GM19239 (cell line): Measurements from ENCODE around the gene PPP2R2D.
"Not testable (repeated sequence)": the region's sequence is repeated elsewhere in the genome, so short reads cannot be mapped to it uniquely, and the experiment has no call there.

Experiments used
- DNase-seq: peaks from one replicate; pipeline ENCODE4 v3.0.0; 2011; ENCODE audit warnings: low spot score; ENCODE audit not compliant: insufficient read length
- FAIRE-seq: peaks from 2 replicates; lab custom pipeline; 2011; peaks lifted over from hg19 to GRCh38; lab: Jason Lieb, UNC

Gene PPP2R2D

DNA sequence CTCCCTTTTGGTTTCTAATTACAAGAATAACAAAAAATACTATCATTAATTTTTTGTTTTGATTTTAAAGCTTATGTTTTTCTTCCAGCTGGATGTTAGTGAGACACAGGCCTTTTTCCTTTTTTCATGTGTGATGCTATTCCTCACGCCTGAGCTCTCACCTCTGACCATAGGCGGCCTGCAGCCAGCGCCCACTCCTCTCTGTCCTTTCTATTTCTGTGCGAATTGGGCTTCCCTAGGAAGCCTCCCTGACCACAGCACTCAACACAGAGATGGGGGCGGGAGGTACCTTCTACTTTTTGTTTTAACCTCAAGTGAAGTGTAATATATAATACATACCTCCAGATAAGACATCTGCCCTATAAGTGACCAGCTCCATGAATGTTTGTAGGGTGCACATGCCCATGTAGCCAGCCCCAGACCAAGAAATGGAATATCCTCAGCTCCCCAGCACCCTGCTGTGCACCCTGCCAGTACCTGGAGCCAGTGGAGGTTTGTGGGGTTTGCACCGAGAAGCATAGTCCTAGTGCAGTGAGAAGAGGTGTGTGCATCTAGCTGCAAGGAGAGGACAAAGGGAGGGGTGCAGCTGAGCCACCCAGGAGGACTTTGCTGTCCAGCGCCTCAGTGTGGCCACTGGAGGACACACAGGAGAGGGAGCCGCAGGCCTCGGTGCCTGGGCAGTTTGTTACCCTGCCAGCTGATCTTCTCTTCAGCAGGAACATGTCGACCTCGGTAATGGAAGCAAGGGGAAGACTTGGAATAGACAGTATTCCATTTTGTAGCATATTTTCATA lies 42.4 kb downstream of the PPP2R2D start:
- DNase-seq, result no peak
- no peak for FAIRE-seq

DNA sequence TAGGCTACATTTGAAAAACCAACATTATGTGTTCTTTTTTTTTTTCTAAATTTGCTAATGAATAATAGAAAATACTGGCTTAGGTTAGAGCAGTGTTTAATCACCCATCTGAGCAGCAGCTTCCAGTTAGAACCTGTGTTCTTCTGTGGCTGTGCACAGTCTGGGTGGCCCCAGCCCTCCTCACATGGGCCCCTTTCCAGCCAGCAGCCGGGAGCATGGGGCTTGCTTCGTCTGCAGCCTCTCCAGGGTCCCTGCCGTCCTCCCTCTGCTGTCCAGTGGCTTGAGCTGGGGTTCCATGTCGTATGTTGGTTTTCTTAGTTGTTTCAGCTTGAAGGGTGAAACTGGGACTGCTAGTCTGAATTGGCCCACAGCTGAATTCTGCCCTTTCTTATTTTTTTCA lies 43.6 kb downstream of the PPP2R2D start:
- FAIRE-seq (no peak), DNase-seq (no peak)

- FAIRE-seq (no peak), DNase-seq (no peak)
Observed at GRCh38 chr10:131944976-131945695, 44.3 kb downstream of the PPP2R2D start.

DNA sequence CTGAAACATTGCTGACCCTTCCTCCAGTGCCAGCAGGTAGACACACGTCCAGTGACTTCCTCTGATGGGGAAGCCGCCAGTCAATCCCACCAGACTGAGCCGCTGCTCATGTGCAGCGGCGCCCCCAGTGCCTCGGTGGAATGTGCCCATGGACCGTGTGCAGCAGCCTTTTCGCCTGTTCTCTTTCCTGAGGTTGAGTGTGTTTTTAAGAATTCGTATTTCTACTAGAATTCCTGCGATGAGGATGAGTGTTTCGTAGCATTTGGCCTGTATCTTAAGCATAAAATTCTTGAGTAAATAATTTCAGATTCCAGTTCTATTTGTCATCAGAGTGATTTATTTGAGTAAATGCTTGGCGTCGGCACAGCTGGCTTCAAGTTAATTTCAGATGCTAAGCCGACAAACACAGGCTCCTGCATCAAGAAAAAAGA lies 45.5 kb downstream of the PPP2R2D start:
- FAIRE-seq (no peak), DNase-seq (no peak)

- FAIRE-seq (no peak), DNase-seq (no peak)
Observed at GRCh38 chr10:131946880-131947279, 46.1 kb downstream of the PPP2R2D start.

- no peak for DNase-seq
- FAIRE-seq, result no peak
Observed at GRCh38 chr10:131947631-131948347, 47.0 kb downstream of the PPP2R2D start.

DNA sequence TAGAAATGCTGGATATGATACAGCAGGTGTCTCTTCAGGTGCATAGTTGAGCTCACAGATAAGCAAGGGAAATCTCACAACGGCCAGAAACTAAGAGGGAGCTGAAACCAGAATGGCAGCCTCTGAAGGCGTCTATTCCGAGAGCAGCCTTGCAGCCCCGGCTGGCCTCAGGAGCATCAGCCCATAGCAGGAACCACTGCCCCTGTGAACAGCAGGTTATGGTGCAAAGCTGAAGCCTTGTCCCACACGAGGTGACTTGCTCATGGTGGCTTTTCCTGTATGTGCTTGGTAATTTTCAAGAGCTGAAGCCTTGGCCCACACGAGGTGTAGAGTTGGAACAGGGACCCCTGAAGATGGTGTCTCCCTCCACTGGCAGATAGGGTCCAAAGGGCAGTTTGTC lies 47.7 kb downstream of the PPP2R2D start:
- DNase-seq (no peak), FAIRE-seq (no peak)

- no peak for FAIRE-seq
Observed at GRCh38 chr10:131949041-131949862, 48.4 kb downstream of the PPP2R2D start.

GRCh38 chr10:131949908-131950307 lies 49.1 kb downstream of the PPP2R2D start:
- DNase-seq, FAIRE-seq: not testable (repeated sequence)

More at GRCh38 chr10:131949041-131949862, 48.4 kb downstream of the PPP2R2D start:
- DNase-seq, result no peak

- DNase-seq (no peak), FAIRE-seq (no peak)
Observed at GRCh38 chr10:131954356-131954965, 53.7 kb downstream of the PPP2R2D start.

DNA sequence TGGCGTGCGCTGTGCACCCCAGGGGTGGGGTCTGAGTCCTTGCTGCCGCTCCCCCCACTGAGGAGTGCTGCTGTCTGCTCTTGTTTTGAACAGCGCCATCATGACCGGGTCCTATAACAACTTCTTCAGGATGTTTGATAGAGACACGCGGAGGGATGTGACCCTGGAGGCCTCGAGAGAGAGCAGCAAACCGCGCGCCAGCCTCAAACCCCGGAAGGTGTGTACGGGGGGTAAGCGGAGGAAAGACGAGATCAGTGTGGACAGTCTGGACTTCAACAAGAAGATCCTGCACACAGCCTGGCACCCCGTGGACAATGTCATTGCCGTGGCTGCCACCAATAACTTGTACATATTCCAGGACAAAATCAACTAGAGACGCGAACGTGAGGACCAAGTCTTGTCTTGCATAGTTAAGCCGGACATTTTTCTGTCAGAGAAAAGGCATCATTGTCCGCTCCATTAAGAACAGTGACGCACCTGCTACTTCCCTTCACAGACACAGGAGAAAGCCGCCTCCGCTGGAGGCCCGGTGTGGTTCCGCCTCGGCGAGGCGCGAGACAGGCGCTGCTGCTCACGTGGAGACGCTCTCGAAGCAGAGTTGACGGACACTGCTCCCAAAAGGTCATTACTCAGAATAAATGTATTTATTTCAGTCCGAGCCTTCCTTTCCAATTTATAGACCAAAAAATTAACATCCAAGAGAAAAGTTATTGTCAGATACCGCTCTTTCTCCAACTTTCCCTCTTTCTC lies 55.0 kb downstream of the PPP2R2D start:
- no peak for FAIRE-seq
- DNase-seq, result no peak

- DNase-seq, result no peak
- FAIRE-seq, result no peak
Observed at GRCh38 chr10:131959841-131960240, 59.0 kb downstream of the PPP2R2D start.

DNA sequence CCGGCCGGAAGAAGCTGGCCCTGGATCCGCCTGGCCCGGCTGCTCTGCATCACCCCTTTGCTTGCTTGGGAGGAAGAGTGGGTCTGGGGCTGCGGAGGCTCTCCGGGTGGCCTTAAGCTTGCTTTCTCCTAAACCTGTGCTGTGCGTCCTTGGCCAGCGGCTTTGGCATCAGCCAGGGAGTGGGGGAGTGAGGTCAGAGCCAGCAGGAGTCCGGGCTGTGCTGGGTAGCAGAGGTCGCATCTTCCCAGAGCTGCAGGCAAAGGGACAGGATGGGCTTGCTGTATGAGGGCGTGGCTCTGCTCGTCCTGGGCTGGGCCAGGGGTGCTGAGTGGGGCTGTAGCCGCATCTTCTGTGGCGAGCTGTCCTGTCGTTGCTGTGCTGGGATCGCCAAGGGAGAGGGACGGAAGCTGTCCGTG lies 59.8 kb downstream of the PPP2R2D start:
- FAIRE-seq, result no peak
- DNase-seq, result no peak

- DNase-seq (no peak), FAIRE-seq (no peak)
Observed at GRCh38 chr10:131961047-131961776, 60.4 kb downstream of the PPP2R2D start.

- DNase-seq (no peak), FAIRE-seq (no peak)
Observed at GRCh38 chr10:131961777-131962662, 61.2 kb downstream of the PPP2R2D start.

- DNase-seq (no peak), FAIRE-seq (no peak)
Observed at GRCh38 chr10:131963350-131963749, 62.5 kb downstream of the PPP2R2D start.

GRCh38 chr10:131963811-131964210 lies 63.0 kb downstream of the PPP2R2D start:
- DNase-seq (no peak), FAIRE-seq (no peak)
